Coronary artery (tissue), 2 donors: ENCODE measurements around the gene TCF20.

Experiments used
- DNase-seq: peaks from one replicate; pipeline ENCODE4 v3.0.0-alpha.2; 2017; ENCODE audit warnings: low spot score
- H3K27ac ChIP-seq, 2 donors: fragments of 200-600 bp; sonication (generic); one replicate each; pipeline ENCODE4 v1.5.1; 2016 to 2019
- H3K4me3 ChIP-seq: fragments of 200-600 bp; sonication (generic); 2 replicates; pipeline ENCODE4 v1.5.1; 2016; ENCODE audit warnings: mild to moderate bottlenecking, moderate library complexity
- CTCF ChIP-seq: fragments of 200-600 bp; sonication (generic); IDR thresholded peaks from one replicate; pipeline ENCODE4 v1.5.1; 2019; ENCODE audit warnings: antibody characterized with exemption

TCF20 gene

DNA sequence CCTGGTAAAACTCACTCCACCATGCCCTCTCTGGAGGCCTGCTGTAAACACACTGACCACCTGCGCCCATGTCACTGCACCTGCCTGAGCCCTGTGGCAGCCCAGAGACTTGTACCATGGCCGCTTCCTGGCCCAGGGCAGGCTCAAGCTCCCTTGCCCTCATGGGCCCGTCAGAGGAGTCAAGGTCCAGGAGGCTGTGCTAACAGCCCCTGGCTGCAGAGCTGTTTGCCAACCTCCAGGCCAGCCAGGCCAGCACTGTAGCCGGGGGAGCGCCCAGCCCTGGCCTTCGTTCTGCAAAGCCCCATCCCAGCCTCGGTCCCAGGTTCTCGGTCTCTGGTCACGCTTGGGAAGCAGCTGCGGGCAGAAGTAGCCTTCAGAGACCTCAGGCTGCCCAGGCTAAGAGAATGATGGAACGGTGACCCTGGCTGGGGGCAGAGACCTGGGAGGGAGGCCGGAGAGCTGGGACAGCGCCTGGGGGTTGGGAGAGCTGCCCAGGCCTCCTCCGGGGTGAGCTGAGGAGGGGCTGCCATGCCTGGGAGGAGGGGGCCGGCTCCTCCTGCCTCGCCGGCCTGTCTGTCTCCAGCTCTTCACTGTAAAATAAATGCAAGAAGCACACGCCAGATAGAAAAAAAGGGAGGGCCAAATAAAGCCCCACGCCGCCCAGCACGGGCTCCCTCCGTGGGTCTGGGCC lies 11.9 kb upstream of the TCF20 start:
- TF ChIP-seq CTCF: no peak
- no peak for DNase-seq
- peak overlapping the region; percentile 72 for H3K4me3 ChIP-seq
- H3K27ac ChIP-seq: no peak overlapping the region

DNA sequence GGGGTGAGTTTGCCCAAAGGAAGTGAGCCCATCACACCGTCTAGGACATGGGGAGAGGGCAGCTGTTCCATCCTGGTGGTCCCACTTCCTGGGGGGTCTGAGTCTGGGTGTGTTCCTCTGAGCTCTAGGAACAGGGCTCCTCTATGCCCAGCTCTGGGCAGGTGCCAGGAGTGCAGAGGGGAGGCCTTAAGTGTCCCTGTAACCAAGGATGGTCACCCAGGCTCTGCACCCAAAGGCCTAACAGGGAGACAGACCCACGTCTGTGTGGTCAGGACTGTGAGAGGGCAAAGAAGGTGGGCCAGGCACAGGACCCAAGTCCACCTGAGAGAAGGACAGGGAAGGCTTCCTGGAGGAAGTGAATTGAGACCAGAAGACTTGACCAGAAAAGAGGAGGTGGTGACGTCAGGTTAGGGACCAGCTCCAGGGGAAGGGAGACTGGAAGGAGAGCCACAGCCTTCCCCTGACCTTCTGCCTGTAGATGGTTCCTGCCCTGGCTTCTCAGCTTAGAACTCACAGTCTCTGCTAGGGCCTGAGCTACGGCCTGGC lies 11.3 kb upstream of the TCF20 start:
- TF ChIP-seq CTCF: no peak
- Histone ChIP-seq H3K27ac (no peak overlapping the region), H3K4me3 (no peak overlapping the region)
- no peak for DNase-seq

DNA sequence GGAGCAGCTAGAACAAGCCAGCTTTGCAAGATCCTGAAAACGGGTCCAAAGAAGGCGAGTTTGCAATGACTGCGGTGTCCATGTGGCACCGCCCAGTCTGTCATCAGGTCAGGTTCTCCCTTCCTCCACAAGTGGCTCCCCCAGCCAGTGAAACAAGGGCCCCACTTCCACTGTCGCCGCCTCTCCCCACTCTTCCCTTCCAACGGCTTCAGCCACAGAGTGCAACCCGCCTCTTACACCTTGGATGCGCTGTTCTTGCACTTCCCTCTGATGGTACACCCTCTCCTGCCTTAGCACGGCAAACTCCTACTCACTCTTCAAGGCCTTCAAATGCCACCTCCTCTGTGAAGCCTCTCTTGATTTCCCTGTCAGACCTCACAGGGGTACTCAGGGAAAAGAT lies 10.8 kb upstream of the TCF20 start:
- Histone ChIP-seq H3K27ac (no peak overlapping the region), H3K4me3 (no peak overlapping the region)
- no peak for DNase-seq
- no peak for TF ChIP-seq CTCF

DNA sequence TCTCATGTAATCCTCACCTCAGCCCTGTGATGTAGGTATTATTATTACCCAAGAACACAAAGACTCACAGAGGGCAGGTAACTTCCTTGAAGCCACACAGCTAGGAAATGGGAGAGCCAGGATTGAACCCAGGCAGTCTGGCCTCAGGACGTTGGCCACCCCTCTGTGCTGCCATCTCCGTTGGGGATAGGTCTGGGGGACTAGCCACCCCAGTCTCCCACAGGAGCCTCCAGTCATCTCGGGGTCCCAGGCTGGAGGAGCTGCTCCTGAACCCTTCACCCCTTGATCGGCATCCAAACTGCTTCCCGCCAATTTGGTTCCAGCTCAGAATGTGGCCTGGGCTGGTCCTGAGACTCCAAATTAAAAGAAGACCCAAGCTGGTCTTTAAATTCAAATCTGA lies 10.4 kb upstream of the TCF20 start:
- Histone ChIP-seq H3K27ac (no peak overlapping the region), H3K4me3 (no peak overlapping the region)
- no peak for TF ChIP-seq CTCF
- DNase-seq: no peak

DNA sequence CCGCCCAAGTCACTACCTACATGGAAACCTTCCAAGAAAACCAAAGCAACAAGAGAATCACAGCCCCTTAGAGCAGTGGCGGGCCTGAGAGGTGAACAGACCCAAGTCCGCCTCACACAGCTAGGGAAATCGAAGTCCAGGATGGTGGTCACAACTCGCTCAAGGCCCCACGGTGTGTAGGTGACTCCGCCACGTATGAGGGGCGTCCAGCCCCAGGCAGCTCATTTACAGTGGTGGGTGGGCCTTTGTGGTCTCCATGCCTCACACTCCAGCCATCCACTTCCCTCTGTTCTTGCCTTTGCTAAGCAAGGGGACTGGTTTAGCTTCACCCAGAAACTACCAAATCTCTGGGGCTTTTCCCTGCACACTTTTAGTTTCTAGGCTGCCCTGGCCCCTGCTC lies 9.7 kb upstream of the TCF20 start:
- Histone ChIP-seq H3K4me3 (no peak overlapping the region), H3K27ac (no peak overlapping the region)
- DNase-seq: no peak
- TF ChIP-seq CTCF: no peak

GRCh38 chr22:42279425-42280020 lies 9.1 kb upstream of the TCF20 start:
- Histone ChIP-seq H3K27ac (no peak overlapping the region), H3K4me3 (no peak overlapping the region)
- peak; percentile 62 for DNase-seq
- TF ChIP-seq CTCF: no peak
